ENCODE data around the gene OR2M4.
"Not testable (repeated sequence)": the region's sequence is repeated elsewhere in the genome, so short reads cannot be mapped to it uniquely, and the experiment has no call there.

DNA sequence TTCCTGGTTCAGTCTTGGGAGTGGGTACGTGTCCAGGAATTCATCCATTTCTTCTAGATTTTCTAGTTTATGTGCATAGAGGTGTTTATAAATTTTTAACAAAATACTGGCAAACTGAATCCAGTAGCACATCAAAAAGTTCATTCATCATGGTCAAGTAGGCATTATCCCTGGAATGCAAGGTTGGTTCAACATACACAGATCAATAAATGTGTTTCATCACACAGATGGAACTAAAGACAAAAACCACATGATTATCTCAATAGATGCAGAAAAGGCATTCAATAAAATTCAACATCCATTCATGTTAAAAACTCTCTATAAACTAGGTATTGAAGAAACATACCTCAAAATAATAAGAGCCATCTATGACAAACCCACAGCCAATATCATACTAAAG is 28.1 kb downstream of the OR2M4 start:
- TF ChIP-seq, protein P1, sequence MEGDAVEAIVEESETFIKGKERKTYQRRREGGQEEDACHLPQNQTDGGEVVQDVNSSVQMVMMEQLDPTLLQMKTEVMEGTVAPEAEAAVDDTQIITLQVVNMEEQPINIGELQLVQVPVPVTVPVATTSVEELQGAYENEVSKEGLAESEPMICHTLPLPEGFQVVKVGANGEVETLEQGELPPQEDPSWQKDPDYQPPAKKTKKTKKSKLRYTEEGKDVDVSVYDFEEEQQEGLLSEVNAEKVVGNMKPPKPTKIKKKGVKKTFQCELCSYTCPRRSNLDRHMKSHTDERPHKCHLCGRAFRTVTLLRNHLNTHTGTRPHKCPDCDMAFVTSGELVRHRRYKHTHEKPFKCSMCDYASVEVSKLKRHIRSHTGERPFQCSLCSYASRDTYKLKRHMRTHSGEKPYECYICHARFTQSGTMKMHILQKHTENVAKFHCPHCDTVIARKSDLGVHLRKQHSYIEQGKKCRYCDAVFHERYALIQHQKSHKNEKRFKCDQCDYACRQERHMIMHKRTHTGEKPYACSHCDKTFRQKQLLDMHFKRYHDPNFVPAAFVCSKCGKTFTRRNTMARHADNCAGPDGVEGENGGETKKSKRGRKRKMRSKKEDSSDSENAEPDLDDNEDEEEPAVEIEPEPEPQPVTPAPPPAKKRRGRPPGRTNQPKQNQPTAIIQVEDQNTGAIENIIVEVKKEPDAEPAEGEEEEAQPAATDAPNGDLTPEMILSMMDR (IDR thresholded peaks at IDR 0.05): not testable (repeated sequence)
- not testable (repeated sequence) for TF ChIP-seq POLR2A (IDR thresholded peaks at IDR 0.05)

Data from Peyer's patch (tissue), 4 donors.